BLaER1 (cell line): ENCODE measurements around the gene MAPK11.

Experiments used
- H3K27ac ChIP-seq: shearing (Covaris generic); formaldehyde crosslinking; 2 replicates; pipeline ENCODE4 v1.8.1; 2022
- H3K27me3 ChIP-seq: shearing (Covaris generic); formaldehyde crosslinking; 2 replicates; pipeline ENCODE4 v1.8.1; 2022
- H3K36me3 ChIP-seq: shearing (Covaris generic); formaldehyde crosslinking; 2 replicates; pipeline ENCODE4 v1.8.1; 2022
- H3K4me1 ChIP-seq: shearing (Covaris generic); formaldehyde crosslinking; 2 replicates; pipeline ENCODE4 v1.8.1; 2022
- H3K4me2 ChIP-seq: shearing (Covaris generic); formaldehyde crosslinking; 2 replicates; pipeline ENCODE4 v1.8.1; 2022
- H3K4me3 ChIP-seq: shearing (Covaris generic); formaldehyde crosslinking; 2 replicates; pipeline ENCODE4 v1.8.1; 2022
- H3K9ac ChIP-seq: shearing (Covaris generic); formaldehyde crosslinking; 2 replicates; pipeline ENCODE4 v1.8.1; 2022
- H3K9me3 ChIP-seq: shearing (Covaris generic); formaldehyde crosslinking; 2 replicates; pipeline ENCODE4 v1.8.1; 2022
- H4K20me1 ChIP-seq: shearing (Covaris generic); formaldehyde crosslinking; 2 replicates; pipeline ENCODE4 v1.8.1; 2022
- Cebpa-rat ChIP-seq: shearing (Covaris generic); IDR thresholded peaks from 2 replicates; pipeline ENCODE4 v1.8.1; 2022

The MAPK11 gene

GRCh38 chr22:50308986-50309600 lies 38.9 kb upstream of the MAPK11 start:
- Histone ChIP-seq H3K36me3 (no peaks in the 10 kb centered on the region), H3K27me3 (no peaks in the 10 kb centered on the region), H3K4me3 (peak overlapping the region; percentile 58), H3K9ac (peak overlapping the region; percentile 81), H3K27ac (peak overlapping the region; percentile 95), H3K9me3 (no peaks in the 10 kb centered on the region), H3K4me1 (peaks cover 82% of the 10 kb centered on the region), H3K4me2 (peak overlapping the region; percentile 100), H4K20me1 (peaks cover 41% of the 10 kb centered on the region)
- TF ChIP-seq Cebpa-rat: no peak

- H3K27ac ChIP-seq: peak overlapping the region; percentile 95
- H3K9ac ChIP-seq: peak overlapping the region; percentile 81
- no peaks in the 10 kb centered on the region for H3K36me3 ChIP-seq
- no peaks in the 10 kb centered on the region for H3K27me3 ChIP-seq
- no peaks in the 10 kb centered on the region for H3K9me3 ChIP-seq
- H3K4me3 ChIP-seq: peak overlapping the region; percentile 58
- TF ChIP-seq Cebpa-rat: no peak
- H4K20me1 ChIP-seq: peaks cover 46% of the 10 kb centered on the region
- H3K4me2 ChIP-seq: peak overlapping the region; percentile 100
- H3K4me1 ChIP-seq: peaks cover 82% of the 10 kb centered on the region
Measured at GRCh38 chr22:50308597-50308935, 38.4 kb upstream of the MAPK11 start.

DNA sequence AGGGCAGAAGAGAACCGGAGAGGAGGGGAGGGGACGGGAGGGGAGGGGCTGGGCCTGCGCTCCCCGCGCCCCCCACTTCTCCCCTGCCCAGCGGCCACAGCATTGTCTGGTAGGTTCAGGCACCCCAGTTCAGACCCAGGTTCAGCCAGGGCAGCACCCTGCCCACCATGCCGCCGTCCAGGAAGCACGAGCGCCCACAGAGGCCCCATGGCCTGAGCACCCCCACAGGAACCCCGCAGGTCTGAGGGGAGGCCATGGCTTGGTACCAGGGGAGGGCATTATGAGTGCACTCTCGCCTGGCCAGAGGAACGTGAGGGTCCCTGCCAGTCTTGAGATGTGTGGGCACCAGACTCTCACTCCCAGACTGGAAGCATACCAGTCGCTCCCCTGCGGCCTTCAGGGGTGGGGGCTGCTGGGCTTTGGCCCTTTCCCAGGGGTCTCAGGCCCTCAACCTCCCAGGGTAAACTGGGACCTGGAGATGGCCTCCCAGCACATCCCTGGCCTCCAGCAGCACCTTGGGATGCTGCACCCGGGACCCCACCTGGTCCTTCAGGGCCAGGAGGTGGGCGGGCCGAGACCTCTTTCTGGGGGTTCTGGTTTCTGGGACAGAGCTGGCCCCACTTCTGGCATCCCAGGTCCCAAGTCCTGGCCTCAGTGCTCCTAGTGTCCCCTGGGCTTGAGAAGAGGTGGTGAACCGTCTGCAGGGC lies 37.9 kb upstream of the MAPK11 start:
- TF ChIP-seq Cebpa-rat: no peak
- H3K9ac ChIP-seq: peak overlapping the region; percentile 81
- H3K27me3 ChIP-seq: no peaks in the 10 kb centered on the region
- peak overlapping the region; percentile 95 for H3K27ac ChIP-seq
- peaks cover 52% of the 10 kb centered on the region for H4K20me1 ChIP-seq
- no peaks in the 10 kb centered on the region for H3K9me3 ChIP-seq
- H3K36me3 ChIP-seq: no peaks in the 10 kb centered on the region
- peak overlapping the region; percentile 100 for H3K4me2 ChIP-seq
- peak overlapping the region; percentile 58 for H3K4me3 ChIP-seq
- H3K4me1 ChIP-seq: peaks cover 83% of the 10 kb centered on the region

- Histone ChIP-seq H3K4me1 (peaks cover 83% of the 10 kb centered on the region), H3K4me2 (peak within 1 kb of the TSS; percentile 100), H3K9ac (peak within 1 kb of the TSS; percentile 99), H3K9me3 (no peaks in the 10 kb centered on the region), H3K36me3 (no peaks in the 10 kb centered on the region), H4K20me1 (peaks cover 62% of the 10 kb centered on the region), H3K27me3 (no peaks in the 10 kb centered on the region), H3K4me3 (peak within 1 kb of the TSS; percentile 99), H3K27ac (peak within 1 kb of the TSS; percentile 98)
- no peak for TF ChIP-seq Cebpa-rat
Measured at GRCh38 chr22:50306753-50307749, 36.9 kb upstream of the MAPK11 start, which contains the start of gene PLXNB2. Gene PLXNB2 (minus strand): TSS chr22:50307646. CDS start chr22:50290584, 17,062 bp downstream.

DNA sequence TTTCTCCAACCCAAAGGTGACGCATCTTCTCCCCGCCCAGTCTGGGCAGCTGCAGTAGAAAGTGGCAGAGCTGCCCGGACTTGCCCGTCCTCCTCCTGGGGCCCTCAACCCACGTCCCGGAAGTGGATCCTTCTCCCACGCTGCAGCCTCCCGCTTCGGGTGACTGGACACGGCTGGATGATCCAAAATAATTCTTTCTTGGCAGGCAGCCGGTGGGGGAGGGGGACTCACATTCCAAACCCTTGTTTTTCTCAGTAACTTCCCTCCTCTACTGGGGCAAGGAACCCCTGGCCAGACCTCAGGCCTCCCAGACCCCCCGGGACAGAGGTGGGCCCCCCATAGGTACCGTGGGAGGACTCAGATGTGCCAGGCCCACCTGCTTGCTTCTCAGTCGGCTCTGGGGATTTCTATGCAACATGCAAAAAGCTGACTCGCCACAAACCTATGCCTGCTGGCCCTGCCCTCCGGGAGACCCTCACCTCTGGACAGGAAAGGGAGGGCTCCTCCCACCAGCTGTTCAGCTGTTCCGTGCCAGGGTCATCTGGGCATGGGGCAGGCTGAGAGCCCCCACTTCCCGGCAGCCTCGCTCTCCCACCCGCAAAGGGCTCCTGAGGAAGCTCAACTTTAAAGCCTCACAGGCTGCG lies 35.9 kb upstream of the MAPK11 start:
- H3K9ac ChIP-seq: peak overlapping the region; percentile 99
- no peak for TF ChIP-seq Cebpa-rat
- H3K27me3 ChIP-seq: no peaks in the 10 kb centered on the region
- no peaks in the 10 kb centered on the region for H3K9me3 ChIP-seq
- H3K36me3 ChIP-seq: no peaks in the 10 kb centered on the region
- H3K4me3 ChIP-seq: peak overlapping the region; percentile 99
- H3K4me1 ChIP-seq: peaks cover 83% of the 10 kb centered on the region
- H3K27ac ChIP-seq: peak overlapping the region; percentile 98
- H3K4me2 ChIP-seq: peak overlapping the region; percentile 100
- H4K20me1 ChIP-seq: peaks cover 62% of the 10 kb centered on the region

DNA sequence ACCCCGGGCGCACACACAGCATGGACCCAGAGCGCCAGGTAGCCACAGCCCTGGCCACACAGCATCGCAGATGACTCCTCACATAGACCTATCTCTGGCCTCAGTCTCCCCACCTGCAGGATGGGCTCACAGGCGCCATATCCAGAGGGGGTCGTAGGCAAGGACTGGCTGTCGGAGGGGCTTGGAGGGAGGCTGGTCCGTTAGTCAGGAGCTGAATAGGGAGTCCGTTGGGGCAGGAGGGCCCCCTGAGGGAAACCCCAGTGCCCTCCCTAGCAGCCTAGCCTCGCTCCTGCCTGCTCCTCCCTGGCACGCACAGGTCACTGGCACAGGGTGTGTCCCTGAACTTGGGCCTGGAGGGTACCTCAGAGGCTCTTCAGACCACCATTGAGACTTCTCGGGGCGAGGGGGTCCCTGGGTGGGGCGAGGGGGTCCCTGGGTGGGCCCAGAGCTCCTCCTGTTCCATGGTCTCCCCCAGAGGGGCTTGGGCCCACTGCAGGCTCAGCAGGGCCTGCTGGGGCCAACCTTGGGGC lies 35.3 kb upstream of the MAPK11 start:
- Histone ChIP-seq H3K36me3 (no peaks in the 10 kb centered on the region), H3K4me2 (peak overlapping the region; percentile 100), H3K27ac (peak overlapping the region; percentile 98), H3K4me1 (peaks cover 83% of the 10 kb centered on the region), H4K20me1 (peaks cover 65% of the 10 kb centered on the region), H3K9ac (peak overlapping the region; percentile 99), H3K9me3 (no peaks in the 10 kb centered on the region), H3K4me3 (peak overlapping the region; percentile 99), H3K27me3 (no peaks in the 10 kb centered on the region)
- TF ChIP-seq Cebpa-rat: no peak

GRCh38 chr22:50304528-50305392 lies 34.6 kb upstream of the MAPK11 start:
- peak overlapping the region; percentile 98 for H3K27ac ChIP-seq

GRCh38 chr22:50303848-50304527 lies 33.8 kb upstream of the MAPK11 start:
- peak overlapping the region; percentile 99 for H3K9ac ChIP-seq
- TF ChIP-seq Cebpa-rat: no peak
- H4K20me1 ChIP-seq: peaks cover 73% of the 10 kb centered on the region
- peak overlapping the region; percentile 98 for H3K27ac ChIP-seq
- H3K36me3 ChIP-seq: no peaks in the 10 kb centered on the region
- peak overlapping the region; percentile 100 for H3K4me2 ChIP-seq
- H3K4me3 ChIP-seq: peak overlapping the region; percentile 66
- H3K27me3 ChIP-seq: no peaks in the 10 kb centered on the region
- H3K9me3 ChIP-seq: no peaks in the 10 kb centered on the region
- H3K4me1 ChIP-seq: peaks cover 82% of the 10 kb centered on the region

More at GRCh38 chr22:50304528-50305392, 34.6 kb upstream of the MAPK11 start:
- peaks cover 83% of the 10 kb centered on the region for H3K4me1 ChIP-seq
- peak overlapping the region; percentile 100 for H3K4me2 ChIP-seq
- peak overlapping the region; percentile 99 for H3K4me3 ChIP-seq
- no peaks in the 10 kb centered on the region for H3K36me3 ChIP-seq
- peaks cover 68% of the 10 kb centered on the region for H4K20me1 ChIP-seq
- no peak for TF ChIP-seq Cebpa-rat
- H3K27me3 ChIP-seq: no peaks in the 10 kb centered on the region
- peak overlapping the region; percentile 99 for H3K9ac ChIP-seq
- H3K9me3 ChIP-seq: no peaks in the 10 kb centered on the region
